GM21447 (cell line): ENCODE data around the gene MTHFSD.

Source experiments
- ATAC-seq: cut with Tn5 transposase; IDR thresholded peaks from one replicate; pipeline ENCODE4 v1.9.1; 2021; ENCODE audit not compliant: unreplicated experiment

MTHFSD gene

GRCh38 chr16:86530251-86531190, 24.5 kb downstream of the MTHFSD start:
- no peak for ATAC-seq

- no peak for ATAC-seq
These were observed 25.9 kb downstream of the MTHFSD start for GRCh38 chr16:86529160-86529559.

- ATAC-seq: no peak
These were observed 26.7 kb downstream of the MTHFSD start for GRCh38 chr16:86528061-86528929.

GRCh38 chr16:86527366-86527765, 27.7 kb downstream of the MTHFSD start:
- ATAC-seq: no peak

- ATAC-seq: no peak
These were observed 29.3 kb downstream of the MTHFSD start for GRCh38 chr16:86525696-86526095.

GRCh38 chr16:86524029-86524428, 31.0 kb downstream of the MTHFSD start:
- ATAC-seq: no peak

GRCh38 chr16:86523166-86523740, 31.8 kb downstream of the MTHFSD start:
- no peak for ATAC-seq

- ATAC-seq: no peak
These were observed 32.4 kb downstream of the MTHFSD start for GRCh38 chr16:86522634-86523033.

- no peak for ATAC-seq
These were observed 33.5 kb downstream of the MTHFSD start for GRCh38 chr16:86521236-86522197.

GRCh38 chr16:86520317-86521210, 34.5 kb downstream of the MTHFSD start:
- no peak for ATAC-seq

- ATAC-seq: no peak
These were observed 35.3 kb downstream of the MTHFSD start for GRCh38 chr16:86519649-86520316.

- no peak for ATAC-seq
These were observed 35.9 kb downstream of the MTHFSD start for GRCh38 chr16:86519007-86519648.

- ATAC-seq: no peak
These were observed 37.3 kb downstream of the MTHFSD start for GRCh38 chr16:86517652-86518258.

GRCh38 chr16:86517033-86517432, 38.0 kb downstream of the MTHFSD start:
- no peak for ATAC-seq

GRCh38 chr16:86516623-86517003, 38.4 kb downstream of the MTHFSD start:
- ATAC-seq: no peak

- no peak for ATAC-seq
These were observed 39.0 kb downstream of the MTHFSD start for GRCh38 chr16:86515777-86516622.

- ATAC-seq: no peak
These were observed 39.6 kb downstream of the MTHFSD start for GRCh38 chr16:86515413-86515776.
